SU-DHL-6 (cell line): ENCODE data around the gene ACVR1.

Experiments
- H2AFZ ChIP-seq: fragments of 200-600 bp; sonication (generic); 2 replicates; pipeline ENCODE4 v1.6.1; 2014; ENCODE audit warnings: low read depth, mild to moderate bottlenecking, moderate library complexity, mixed read lengths, antibody characterized with exemption, low read length; ENCODE audit not compliant: severe bottlenecking
- H3F3A ChIP-seq: fragments of 200-600 bp; shearing (Covaris generic); 2 replicates; pipeline ENCODE4 v1.6.0; 2016; ENCODE audit warnings: antibody characterized with exemption, mild to moderate bottlenecking; ENCODE audit not compliant: insufficient read depth
- H3K27ac ChIP-seq: fragments of 200-600 bp; sonication (generic); 2 replicates; pipeline ENCODE4 v1.5.1; 2016; ENCODE audit warnings: low read depth, mild to moderate bottlenecking, low read length, moderate library complexity, mixed read lengths
- H3K27me3 ChIP-seq: fragments of 200-600 bp; sonication (generic), shearing (Covaris generic); 2 replicates; pipeline ENCODE4 v1.6.0; 2014; ENCODE audit warnings: mild to moderate bottlenecking, low read length
- H3K36me3 ChIP-seq: fragments of 200-600 bp; sonication (generic); 2 replicates; pipeline ENCODE4 v1.6.1; 2014; ENCODE audit warnings: mild to moderate bottlenecking, low read length, mixed read lengths
- H3K4me2 ChIP-seq: fragments of 300-600, 200-600 bp; shearing (Covaris generic), sonication (generic); 2 replicates; pipeline ENCODE4 v1.6.0; 2014; ENCODE audit warnings: low read length, low read depth, mild to moderate bottlenecking; ENCODE audit not compliant: poor library complexity, severe bottlenecking
- H3K4me3 ChIP-seq: fragments of 200-600 bp; sonication (generic); 2 replicates; pipeline ENCODE4 v1.5.1; 2014; ENCODE audit warnings: antibody characterized with exemption, low read length, mild to moderate bottlenecking, mixed read lengths; ENCODE audit not compliant: insufficient read depth, poor library complexity, severe bottlenecking
- H3K79me2 ChIP-seq: fragments of 200-600 bp; sonication (generic); 2 replicates; pipeline ENCODE4 v1.6.1; 2014; ENCODE audit warnings: mild to moderate bottlenecking, low read length, moderate library complexity; ENCODE audit not compliant: insufficient read depth
- H3K9ac ChIP-seq: fragments of 200-600 bp; sonication (generic); 2 replicates; pipeline ENCODE4 v1.7.0; 2014; ENCODE audit warnings: mild to moderate bottlenecking, low read length
- H3K9me2 ChIP-seq: fragments of 200-600 bp; sonication (generic); replicated peaks from 2 replicates; pipeline ENCODE4 v1.6.1; 2014; ENCODE audit warnings: low read length; ENCODE audit not compliant: insufficient read depth
- H3K9me3 ChIP-seq: fragments of 200-600 bp; sonication (generic); 2 replicates; pipeline ENCODE4 v1.6.1; 2014; ENCODE audit warnings: low read length, mixed read lengths; ENCODE audit not compliant: insufficient read depth
- H4K20me1 ChIP-seq: fragments of 200-600 bp; sonication (generic); 2 replicates; pipeline ENCODE4 v1.6.1; 2014; ENCODE audit warnings: low read depth, mild to moderate bottlenecking, antibody characterized with exemption, low read length, moderate library complexity, mixed read lengths
- EZH2phosphoT487 ChIP-seq: fragments of 200-600 bp; sonication (generic), shearing (Covaris generic); conservative IDR thresholded peaks from 2 replicates; pipeline ENCODE4 v1.6.1; 2018; ENCODE audit warnings: mild to moderate bottlenecking, antibody characterized with exemption, low read length, moderate library complexity, mixed read lengths
- TF ChIP-seq, protein P1 (sequence below): fragments of 200-600 bp; sonication (generic); IDR thresholded peaks from one replicate; pipeline ENCODE4 v1.5.1; 2017; ENCODE audit warnings: antibody characterized with exemption, mild to moderate bottlenecking, low read length, moderate library complexity; ENCODE audit not compliant: insufficient read depth, poor library complexity, severe bottlenecking

Gene ACVR1

DNA sequence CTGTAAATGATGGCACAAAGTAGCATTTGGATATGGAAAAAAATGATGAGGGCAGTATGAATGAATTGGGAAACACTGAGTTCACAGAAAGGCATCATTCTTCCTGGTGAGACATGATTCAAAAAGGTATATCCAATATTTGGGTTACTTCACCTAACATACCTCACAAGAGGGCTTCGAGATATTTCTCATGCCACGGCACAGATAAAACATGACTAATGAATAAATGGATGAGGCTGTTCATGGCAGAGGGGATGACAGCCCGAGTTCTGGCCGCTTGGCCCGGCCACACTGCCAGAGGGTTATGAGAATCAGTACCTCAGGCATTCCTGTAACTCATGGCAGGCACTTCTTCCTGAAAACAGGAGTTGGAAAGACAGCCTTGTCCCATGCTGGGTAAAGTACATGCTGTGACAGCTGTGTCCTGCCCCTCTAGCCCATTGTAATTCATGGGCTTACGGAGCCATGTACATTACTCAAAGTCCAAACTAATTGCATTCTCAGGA, 131.5 kb downstream of the ACVR1 start:
- Histone ChIP-seq H3K27me3 (no peaks in the 10 kb centered on the region), H3K9ac (no peak overlapping the region), H4K20me1 (no peaks in the 10 kb centered on the region), H3K4me2 (no peak overlapping the region), H2AFZ (no peak overlapping the region), H3K36me3 (no peaks in the 10 kb centered on the region), H3K9me3 (no peaks in the 10 kb centered on the region), H3F3A (no peaks in the 10 kb centered on the region), H3K9me2 (no peaks in the 10 kb centered on the region), H3K27ac (no peak overlapping the region), H3K4me3 (no peak overlapping the region), H3K79me2 (no peaks in the 10 kb centered on the region)
- no peak for TF ChIP-seq EZH2phosphoT487
- TF ChIP-seq, protein P1, sequence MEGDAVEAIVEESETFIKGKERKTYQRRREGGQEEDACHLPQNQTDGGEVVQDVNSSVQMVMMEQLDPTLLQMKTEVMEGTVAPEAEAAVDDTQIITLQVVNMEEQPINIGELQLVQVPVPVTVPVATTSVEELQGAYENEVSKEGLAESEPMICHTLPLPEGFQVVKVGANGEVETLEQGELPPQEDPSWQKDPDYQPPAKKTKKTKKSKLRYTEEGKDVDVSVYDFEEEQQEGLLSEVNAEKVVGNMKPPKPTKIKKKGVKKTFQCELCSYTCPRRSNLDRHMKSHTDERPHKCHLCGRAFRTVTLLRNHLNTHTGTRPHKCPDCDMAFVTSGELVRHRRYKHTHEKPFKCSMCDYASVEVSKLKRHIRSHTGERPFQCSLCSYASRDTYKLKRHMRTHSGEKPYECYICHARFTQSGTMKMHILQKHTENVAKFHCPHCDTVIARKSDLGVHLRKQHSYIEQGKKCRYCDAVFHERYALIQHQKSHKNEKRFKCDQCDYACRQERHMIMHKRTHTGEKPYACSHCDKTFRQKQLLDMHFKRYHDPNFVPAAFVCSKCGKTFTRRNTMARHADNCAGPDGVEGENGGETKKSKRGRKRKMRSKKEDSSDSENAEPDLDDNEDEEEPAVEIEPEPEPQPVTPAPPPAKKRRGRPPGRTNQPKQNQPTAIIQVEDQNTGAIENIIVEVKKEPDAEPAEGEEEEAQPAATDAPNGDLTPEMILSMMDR: no peak

DNA sequence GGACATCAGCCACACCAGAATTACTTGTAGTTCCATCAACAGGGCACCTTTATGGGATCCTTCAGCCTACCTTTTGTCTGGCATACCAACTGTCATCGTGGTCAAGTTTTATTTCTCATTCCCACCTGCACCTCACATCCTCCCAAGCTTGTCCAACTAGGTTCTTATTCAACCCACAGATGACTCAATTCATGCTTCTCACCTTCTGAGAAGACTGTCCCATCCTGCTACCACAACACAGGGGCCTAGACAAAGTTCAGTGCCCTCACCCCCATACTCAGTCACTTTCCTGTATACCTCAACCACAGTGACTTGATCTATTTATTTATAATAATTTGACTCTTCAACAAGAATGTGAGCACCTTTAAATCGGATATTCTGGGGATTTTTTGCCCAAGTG, 133.1 kb downstream of the ACVR1 start:
- H4K20me1 ChIP-seq: no peaks in the 10 kb centered on the region
- no peak overlapping the region for H3K4me3 ChIP-seq
- no peaks in the 10 kb centered on the region for H3K27me3 ChIP-seq
- no peak overlapping the region for H3K9ac ChIP-seq
- no peaks in the 10 kb centered on the region for H3F3A ChIP-seq
- TF ChIP-seq, protein P1: no peak
- TF ChIP-seq EZH2phosphoT487: no peak
- no peaks in the 10 kb centered on the region for H3K36me3 ChIP-seq
- no peaks in the 10 kb centered on the region for H3K9me2 ChIP-seq
- no peaks in the 10 kb centered on the region for H3K9me3 ChIP-seq
- no peak overlapping the region for H3K4me2 ChIP-seq
- no peak overlapping the region for H2AFZ ChIP-seq
- H3K79me2 ChIP-seq: no peaks in the 10 kb centered on the region
- H3K27ac ChIP-seq: no peak overlapping the region

DNA sequence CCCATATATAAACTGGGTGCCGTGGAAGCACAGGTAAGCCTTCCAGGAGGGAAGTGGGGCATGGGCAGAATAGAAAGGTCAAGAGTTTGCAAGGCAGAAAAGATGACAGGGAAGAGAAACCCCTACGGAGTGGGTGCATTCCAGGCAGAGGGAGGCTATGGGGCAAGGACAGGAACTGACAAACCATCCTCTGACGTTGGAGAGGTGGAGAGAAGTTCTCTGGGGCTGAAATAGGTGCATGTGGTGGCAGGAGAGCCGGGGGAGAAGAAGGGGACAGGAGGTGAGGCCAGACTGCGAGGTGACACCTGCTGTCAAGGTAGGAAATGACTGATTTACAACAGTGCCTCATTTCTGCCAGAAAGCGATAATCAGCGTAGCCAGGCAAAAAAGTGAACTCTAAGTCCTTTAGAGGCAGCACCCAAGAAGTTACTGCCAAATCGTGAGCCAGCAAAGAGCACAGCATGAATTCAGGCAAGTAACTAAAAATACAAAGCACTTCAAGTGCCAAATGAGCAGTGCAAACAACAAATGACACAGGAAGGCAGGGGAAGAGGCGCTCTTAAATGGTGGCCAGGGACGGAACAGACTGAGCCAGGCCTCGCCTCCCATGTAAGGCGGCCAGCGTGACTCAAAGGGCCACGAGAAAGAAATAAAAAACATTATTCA, 134.2 kb downstream of the ACVR1 start:
- H2AFZ ChIP-seq: no peak overlapping the region
- no peaks in the 10 kb centered on the region for H3F3A ChIP-seq
- H3K9me3 ChIP-seq: no peaks in the 10 kb centered on the region
- no peak overlapping the region for H3K4me3 ChIP-seq
- no peaks in the 10 kb centered on the region for H4K20me1 ChIP-seq
- TF ChIP-seq, protein P1: no peak
- no peak for TF ChIP-seq EZH2phosphoT487
- no peaks in the 10 kb centered on the region for H3K36me3 ChIP-seq
- H3K9me2 ChIP-seq: no peaks in the 10 kb centered on the region
- H3K4me2 ChIP-seq: no peak overlapping the region
- H3K27me3 ChIP-seq: no peaks in the 10 kb centered on the region
- H3K9ac ChIP-seq: no peak overlapping the region
- H3K27ac ChIP-seq: no peak overlapping the region
- H3K79me2 ChIP-seq: no peaks in the 10 kb centered on the region
